HAP-1 (cell line): ENCODE data around the gene BET1.
A peak's percentile ranks its signal among the peaks of the same experiment; 100 is the strongest.

Source experiments
- DNase-seq, 2 experiments: peaks; one replicate each; pipeline ENCODE4 v3.0.0-alpha.2; 2016 to 2020; ENCODE audit warnings: low spot score in 2 of 2
- H3K27me3 ChIP-seq: fragments of 250-450 bp; sonication (Bioruptor Pico); 2 replicates; pipeline ENCODE4 v1.5.1; 2020; ENCODE audit warnings: low read depth, mild to moderate bottlenecking, moderate library complexity
- H3K36me3 ChIP-seq: fragments of 250-450 bp; sonication (Bioruptor Pico); replicated peaks from 2 replicates; pipeline ENCODE4 v1.5.1; 2020; ENCODE audit warnings: mild to moderate bottlenecking
- H3K4me1 ChIP-seq: fragments of 250-450 bp; sonication (Bioruptor Pico); 2 replicates; pipeline ENCODE4 v1.5.1; 2020; ENCODE audit warnings: mild to moderate bottlenecking
- H3K4me3 ChIP-seq: fragments of 250-450 bp; sonication (Bioruptor Pico); 2 replicates; pipeline ENCODE4 v1.5.1; 2020; ENCODE audit warnings: mild to moderate bottlenecking, moderate library complexity
- H3K9me3 ChIP-seq: fragments of 250-450 bp; sonication (Bioruptor Pico); 2 replicates; pipeline ENCODE4 v1.5.1; 2020; ENCODE audit warnings: mild to moderate bottlenecking, moderate library complexity
- in situ Hi-C: fragments of 300-500 bp; cut with MboI; formaldehyde crosslinking; loops from 3 replicates; pipeline ENCODE4 v1.14.3; 2020; ENCODE audit warnings: low sequenced_read_pairs, inconsistent platforms, mixed read lengths

The BET1 gene

GRCh38 chr7:94004024-94004951 lies at the start of gene BET1:
Gene BET1, minus strand, starts transcription at chr7:94004355. Its CDS starts 139 bp downstream, at chr7:94004216.
- in situ Hi-C loops, result no loop called here
- H3K4me1 ChIP-seq, result peaks cover 10% of the 10 kb centered on the region
- no peaks in the 10 kb centered on the region for H3K9me3 ChIP-seq
- DNase-seq, result peak; percentile 89 to 94
- peak within 1 kb of the TSS; percentile 94 for H3K4me3 ChIP-seq
- H3K36me3 ChIP-seq, result peaks cover 3% of the 10 kb centered on the region
- peaks cover 26% of the 10 kb centered on the region for H3K27me3 ChIP-seq

- no peaks in the 10 kb centered on the region for H3K9me3 ChIP-seq
- no peaks in the 10 kb centered on the region for H3K36me3 ChIP-seq
- DNase-seq, result no peak
- no peaks in the 10 kb centered on the region for H3K4me1 ChIP-seq
- H3K4me3 ChIP-seq, result no peak overlapping the region
- in situ Hi-C loops, result no loop called here
- H3K27me3 ChIP-seq, result 0 out of 2 replicates have a peak, but pooled peaks cover 6% of the 10 kb centered on the region
Measured at GRCh38 chr7:94053532-94053931, 49.4 kb upstream of the BET1 start.

GRCh38 chr7:94052398-94053180 lies 48.4 kb upstream of the BET1 start:
- no peaks in the 10 kb centered on the region for H3K9me3 ChIP-seq
- H3K27me3 ChIP-seq, result 0 out of 2 replicates have a peak, but pooled peaks cover 6% of the 10 kb centered on the region
- H3K4me1 ChIP-seq, result no peaks in the 10 kb centered on the region
- in situ Hi-C loops, result no loop called here
- no peak overlapping the region for H3K4me3 ChIP-seq
- no peak for DNase-seq
- no peaks in the 10 kb centered on the region for H3K36me3 ChIP-seq

- Histone ChIP-seq H3K27me3 (peaks cover 17% of the 10 kb centered on the region; the same call in 1 of the 2 replicates), H3K9me3 (no peaks in the 10 kb centered on the region), H3K4me3 (no peak overlapping the region), H3K36me3 (no peaks in the 10 kb centered on the region), H3K4me1 (no peaks in the 10 kb centered on the region)
- no peak for DNase-seq
- in situ Hi-C loops, result no loop called here
Measured at GRCh38 chr7:94050046-94050445, 45.9 kb upstream of the BET1 start.

- H3K4me1 ChIP-seq, result no peaks in the 10 kb centered on the region
- H3K36me3 ChIP-seq, result no peaks in the 10 kb centered on the region
- DNase-seq, result no peak
- no peaks in the 10 kb centered on the region for H3K9me3 ChIP-seq
- no peak overlapping the region for H3K4me3 ChIP-seq
- in situ Hi-C loops, result no loop called here
- peaks cover 17% of the 10 kb centered on the region; the same call in 1 of the 2 replicates for H3K27me3 ChIP-seq
Measured at GRCh38 chr7:94049615-94050014, 45.5 kb upstream of the BET1 start.

- no peaks in the 10 kb centered on the region for H3K4me1 ChIP-seq
- no peaks in the 10 kb centered on the region for H3K9me3 ChIP-seq
- no peak for DNase-seq
- in situ Hi-C loops, result no loop called here
- peaks cover 17% of the 10 kb centered on the region; the same call in 1 of the 2 replicates for H3K27me3 ChIP-seq
- no peaks in the 10 kb centered on the region for H3K36me3 ChIP-seq
- no peak overlapping the region for H3K4me3 ChIP-seq
Measured at GRCh38 chr7:94048755-94049154, 44.6 kb upstream of the BET1 start.

GRCh38 chr7:94047956-94048355 lies 43.8 kb upstream of the BET1 start:
- in situ Hi-C loops, result no loop called here
- no peak for DNase-seq
- no peaks in the 10 kb centered on the region for H3K4me1 ChIP-seq
- no peak overlapping the region for H3K4me3 ChIP-seq
- H3K27me3 ChIP-seq, result peaks cover 17% of the 10 kb centered on the region; the same call in 1 of the 2 replicates
- no peaks in the 10 kb centered on the region for H3K9me3 ChIP-seq
- no peaks in the 10 kb centered on the region for H3K36me3 ChIP-seq

- H3K4me3 ChIP-seq, result no peak overlapping the region
- H3K4me1 ChIP-seq, result no peaks in the 10 kb centered on the region
- H3K27me3 ChIP-seq, result peaks cover 26% of the 10 kb centered on the region
- H3K36me3 ChIP-seq, result no peaks in the 10 kb centered on the region
- no peak for DNase-seq
- in situ Hi-C loops, result no loop called here
- no peaks in the 10 kb centered on the region for H3K9me3 ChIP-seq
Measured at GRCh38 chr7:94045581-94045980, 41.4 kb upstream of the BET1 start.

- no peak for DNase-seq
- Histone ChIP-seq H3K36me3 (no peaks in the 10 kb centered on the region), H3K4me3 (no peak overlapping the region), H3K9me3 (no peaks in the 10 kb centered on the region), H3K4me1 (no peaks in the 10 kb centered on the region), H3K27me3 (peaks cover 26% of the 10 kb centered on the region)
- in situ Hi-C loops, result no loop called here
Measured at GRCh38 chr7:94044806-94045205, 40.7 kb upstream of the BET1 start.

- Histone ChIP-seq H3K36me3 (no peaks in the 10 kb centered on the region), H3K4me1 (no peaks in the 10 kb centered on the region), H3K27me3 (peaks cover 30% of the 10 kb centered on the region), H3K9me3 (no peaks in the 10 kb centered on the region), H3K4me3 (no peak overlapping the region)
- in situ Hi-C loops, result no loop called here
- DNase-seq, result no peak
Measured at GRCh38 chr7:94043299-94043698, 39.1 kb upstream of the BET1 start.

GRCh38 chr7:94042381-94042780 lies 38.2 kb upstream of the BET1 start:
- Histone ChIP-seq H3K27me3 (peaks cover 30% of the 10 kb centered on the region), H3K36me3 (no peaks in the 10 kb centered on the region), H3K4me3 (no peak overlapping the region), H3K4me1 (peaks cover 6% of the 10 kb centered on the region), H3K9me3 (no peaks in the 10 kb centered on the region)
- DNase-seq, result no peak
- in situ Hi-C loops, result no loop called here

GRCh38 chr7:94041529-94041928 lies 37.4 kb upstream of the BET1 start:
- in situ Hi-C loops, result no loop called here
- Histone ChIP-seq H3K4me1 (peaks cover 9% of the 10 kb centered on the region), H3K9me3 (no peaks in the 10 kb centered on the region), H3K4me3 (no peak overlapping the region), H3K27me3 (peaks cover 30% of the 10 kb centered on the region), H3K36me3 (no peaks in the 10 kb centered on the region)
- no peak for DNase-seq

GRCh38 chr7:94040254-94040653 lies 36.1 kb upstream of the BET1 start:
- Histone ChIP-seq H3K4me1 (peaks cover 9% of the 10 kb centered on the region), H3K27me3 (peaks cover 19% of the 10 kb centered on the region), H3K9me3 (no peaks in the 10 kb centered on the region), H3K36me3 (no peaks in the 10 kb centered on the region), H3K4me3 (no peak overlapping the region)
- in situ Hi-C loops, result no loop called here
- DNase-seq, result peak; percentile 3 to 12
